ENCODE data around the gene FFAR3.
"Not testable (repeated sequence)": the region's sequence is repeated elsewhere in the genome, so short reads cannot be mapped to it uniquely, and the experiment has no call there.

The FFAR3 gene

GRCh38 chr19:35369522-35369921, 11.3 kb downstream of the FFAR3 start:
- Histone ChIP-seq H3K27ac (ENCODE audit: low read depth, low read length, poor library complexity, severe bottlenecking) (no peak overlapping the region), H3K4me2 (ENCODE audit: low read length) (no peak overlapping the region), H3K27me3 (ENCODE audit: insufficient read depth, low read length) (no peaks in the 10 kb centered on the region), H3F3A (ENCODE audit: insufficient read depth, low read length) (no peaks in the 10 kb centered on the region), H3K4me3 (ENCODE audit: low read depth, low read length, poor library complexity, severe bottlenecking) (no peak overlapping the region), H3K4me1 (ENCODE audit: insufficient read depth, low read length, severe bottlenecking) (no peaks in the 10 kb centered on the region), H3K9me2 (ENCODE audit: low read depth, low read length) (no peaks in the 10 kb centered on the region), H2AFZ (ENCODE audit: low read length) (no peak overlapping the region), H3K79me2 (ENCODE audit: insufficient read depth, low read length) (no peaks in the 10 kb centered on the region), H4K20me1 (ENCODE audit: insufficient read depth, low read length) (no peaks in the 10 kb centered on the region), H3K36me3 (ENCODE audit: insufficient read depth, low read length) (no peaks in the 10 kb centered on the region), H3K9me3 (ENCODE audit: low read length) (no peaks in the 10 kb centered on the region), H3K9ac (ENCODE audit: low read length) (no peak overlapping the region)
- TF ChIP-seq CTCF (IDR thresholded peaks at IDR 0.05; ENCODE audit: low read length) (no peak), EZH2 (IDR thresholded peaks at IDR 0.05; ENCODE audit: borderline replicate concordance, low read length) (no peak)

- Histone ChIP-seq H3K36me3 (ENCODE audit: insufficient read depth, low read length) (no peaks in the 10 kb centered on the region), H3K9me3 (ENCODE audit: low read length) (no peaks in the 10 kb centered on the region), H3K4me2 (ENCODE audit: low read length) (no peak within 1 kb of the TSS), H3K9ac (ENCODE audit: low read length) (no peak within 1 kb of the TSS), H3K4me1 (ENCODE audit: insufficient read depth, low read length, severe bottlenecking) (no peaks in the 10 kb centered on the region), H2AFZ (ENCODE audit: low read length) (no peak within 1 kb of the TSS), H3K79me2 (ENCODE audit: insufficient read depth, low read length) (no peaks in the 10 kb centered on the region), H4K20me1 (ENCODE audit: insufficient read depth, low read length) (no peaks in the 10 kb centered on the region), H3K9me2 (ENCODE audit: low read depth, low read length) (no peaks in the 10 kb centered on the region), H3K27ac (ENCODE audit: low read depth, low read length, poor library complexity, severe bottlenecking) (no peak within 1 kb of the TSS), H3K4me3 (ENCODE audit: low read depth, low read length, poor library complexity, severe bottlenecking) (no peak within 1 kb of the TSS), H3F3A (ENCODE audit: insufficient read depth, low read length) (no peaks in the 10 kb centered on the region), H3K27me3 (ENCODE audit: insufficient read depth, low read length) (no peaks in the 10 kb centered on the region; the same call in 1 of the 2 replicates)
- TF ChIP-seq EZH2 (IDR thresholded peaks at IDR 0.05; ENCODE audit: borderline replicate concordance, low read length) (no peak), CTCF (IDR thresholded peaks at IDR 0.05; ENCODE audit: low read length) (no peak)
Observed at GRCh38 chr19:35370722-35371121, 12.5 kb downstream of the FFAR3 start, which contains the start of gene GPR42. Gene GPR42, plus strand, starts transcription at chr19:35371068. Its CDS starts 292 bp downstream, at chr19:35371360.

- Histone ChIP-seq H3K9me3 (ENCODE audit: low read length) (0 out of 2 replicates have a peak, but pooled peaks cover 2% of the 10 kb centered on the region), H3K4me2 (ENCODE audit: low read length) (no peak overlapping the region), H3K27me3 (ENCODE audit: insufficient read depth, low read length) (peaks cover 3% of the 10 kb centered on the region; the same call in 1 of the 2 replicates), H3K79me2 (ENCODE audit: insufficient read depth, low read length) (no peaks in the 10 kb centered on the region), H4K20me1 (ENCODE audit: insufficient read depth, low read length) (no peaks in the 10 kb centered on the region), H3K9ac (ENCODE audit: low read length) (no peak overlapping the region), H3K4me1 (ENCODE audit: insufficient read depth, low read length, severe bottlenecking) (no peaks in the 10 kb centered on the region), H3F3A (ENCODE audit: insufficient read depth, low read length) (no peaks in the 10 kb centered on the region), H3K9me2 (ENCODE audit: low read depth, low read length) (no peaks in the 10 kb centered on the region), H3K27ac (ENCODE audit: low read depth, low read length, poor library complexity, severe bottlenecking) (no peak overlapping the region), H2AFZ (ENCODE audit: low read length) (no peak overlapping the region), H3K4me3 (ENCODE audit: low read depth, low read length, poor library complexity, severe bottlenecking) (no peak overlapping the region), H3K36me3 (ENCODE audit: insufficient read depth, low read length) (no peaks in the 10 kb centered on the region)
- TF ChIP-seq EZH2 (IDR thresholded peaks at IDR 0.05; ENCODE audit: borderline replicate concordance, low read length): no peak
- no peak for TF ChIP-seq CTCF (IDR thresholded peaks at IDR 0.05; ENCODE audit: low read length)
Observed at GRCh38 chr19:35373492-35373891, 15.2 kb downstream of the FFAR3 start.

GRCh38 chr19:35374031-35374430, 15.8 kb downstream of the FFAR3 start:
- not testable (repeated sequence) for H3K9ac ChIP-seq (ENCODE audit: low read length); H4K20me1 ChIP-seq (ENCODE audit: insufficient read depth, low read length); H3K36me3 ChIP-seq (ENCODE audit: insufficient read depth, low read length); H3F3A ChIP-seq (ENCODE audit: insufficient read depth, low read length); H3K79me2 ChIP-seq (ENCODE audit: insufficient read depth, low read length); H3K4me1 ChIP-seq (ENCODE audit: insufficient read depth, low read length, severe bottlenecking); H3K4me2 ChIP-seq (ENCODE audit: low read length); H3K9me3 ChIP-seq (ENCODE audit: low read length); H3K27ac ChIP-seq (ENCODE audit: low read depth, low read length, poor library complexity, severe bottlenecking); H3K27me3 ChIP-seq (ENCODE audit: insufficient read depth, low read length); H3K9me2 ChIP-seq (ENCODE audit: low read depth, low read length); H2AFZ ChIP-seq (ENCODE audit: low read length); H3K4me3 ChIP-seq (ENCODE audit: low read depth, low read length, poor library complexity, severe bottlenecking)

Measured in OCI-LY1 (cell line).